CD4-positive, alpha-beta memory T cell (primary cell): Measurements from ENCODE around the gene TOP1. TPM values are rescaled to one million over a fixed set of nuclear protein-coding genes. Genes with fewer than 3 reads are reported as not detected.

Source experiments
- CTCF ChIA-PET: fragments of 350-600 bp; sonication (Branson Sonifier 250); formaldehyde crosslinking; loops from one replicate; lab custom pipeline; 2021; ENCODE audit warnings: inconsistent platforms; ENCODE audit not compliant: partially characterized antibody; lab: Charles Lee
- POLR2A ChIA-PET: fragments of 350-600 bp; sonication (Branson Sonifier 250); formaldehyde crosslinking; loops from one replicate; lab custom pipeline; 2021; ENCODE audit not compliant: partially characterized antibody; lab: Charles Lee
- DNase-seq, 5 donors: peaks; one replicate each; pipeline versions ENCODE4 v3.0.0 to v3.0.0-alpha.2; 2020 to 2022; ENCODE audit warnings: mixed read lengths in 1 of 5
- H3K27ac ChIP-seq: one replicate; pipeline ENCODE4 v1.7.0; 2013; ENCODE audit warnings: low read depth, low read length
- H3K27me3 ChIP-seq: 2 replicates; pipeline ENCODE4 v1.7.0; 2013; ENCODE audit warnings: mild to moderate bottlenecking, low read length, moderate library complexity; ENCODE audit not compliant: insufficient read depth
- H3K36me3 ChIP-seq: 2 replicates; pipeline ENCODE4 v1.7.0; 2013; ENCODE audit warnings: mild to moderate bottlenecking, low read length, moderate library complexity; ENCODE audit not compliant: insufficient read depth
- H3K4me1 ChIP-seq: 2 replicates; pipeline ENCODE4 v1.7.0; 2013; ENCODE audit warnings: mild to moderate bottlenecking, low read length, moderate library complexity; ENCODE audit not compliant: insufficient read depth
- H3K4me3 ChIP-seq, 2 donors: one replicate each; pipeline ENCODE4 v1.7.0; 2013; ENCODE audit warnings: low read length in 2 of 2, mild to moderate bottlenecking in 1 of 2
- H3K9me3 ChIP-seq, 2 donors: one replicate each; pipeline ENCODE4 v1.7.0; 2013; ENCODE audit warnings: low read length in 2 of 2, control low read depth in 1 of 2; ENCODE audit not compliant: control insufficient read depth in 1 of 2
- H3K27ac Mint-ChIP-seq, 7 donors: one replicate each; pipeline ENCODE4 v1.8.0; 2020 to 2021; ENCODE audit warnings: mixed read lengths in 7 of 7, mild to moderate bottlenecking in 6 of 7, inconsistent platforms in 3 of 7, moderate library complexity in 3 of 7
- H3K27me3 Mint-ChIP-seq, 2 donors: one replicate each; pipeline ENCODE4 v1.8.0; 2020 to 2021; ENCODE audit warnings: mixed read lengths in 2 of 2
- H3K36me3 Mint-ChIP-seq, 2 donors: one replicate each; pipeline ENCODE4 v1.8.0; 2020 to 2021; ENCODE audit warnings: mixed read lengths in 2 of 2, inconsistent platforms in 1 of 2, mild to moderate bottlenecking in 1 of 2
- H3K4me1 Mint-ChIP-seq, 4 donors: one replicate each; pipeline ENCODE4 v1.8.0; 2020 to 2021; ENCODE audit warnings: mixed read lengths in 4 of 4, mild to moderate bottlenecking in 1 of 4
- H3K4me3 Mint-ChIP-seq, 8 donors: one replicate each; pipeline ENCODE4 v1.8.0; 2020 to 2021; ENCODE audit warnings: mixed read lengths in 8 of 8, mild to moderate bottlenecking in 7 of 8, moderate library complexity in 6 of 8, inconsistent platforms in 3 of 8
- H3K9me3 Mint-ChIP-seq, 8 donors: one replicate each; pipeline ENCODE4 v1.8.0; 2020 to 2021; ENCODE audit warnings: mixed read lengths in 8 of 8, mild to moderate bottlenecking in 5 of 8, inconsistent platforms in 3 of 8, moderate library complexity in 1 of 8
- intact Hi-C: fragments of 100-400 bp; cut with micrococcal nuclease; formaldehyde crosslinking; loops from one replicate; pipeline ENCODE4 v1.15.1; 2023
- polyA plus RNA-seq, 2 donors: library from polyadenylated mRNA; unstranded; fragments of 300-500 nt; fragmentation: Illumina TruSeq; gene quantifications; one replicate each; pipeline ENCODE4 v1.2.3, GENCODE V29; 2021
- total RNA-seq, 2 experiments: library from RNA; stranded (reverse); gene quantifications; one replicate each; pipeline ENCODE4 v1.2.3, GENCODE V29; 2021

TOP1 gene
- total and polyA plus RNA-seq, 4 experiments from 2014 or later, result 3.8 to 47.5 (median 30.0) TPM

- intact Hi-C loops, result loop anchor here (1.0 to 2.0 kb wide), 5 partner anchors 67 to 245 kb away; partner anchors contain the start of genes LPIN3 and TOP1
- H3K27ac ChIP-seq, result no peak overlapping the region
- no peaks in the 10 kb centered on the region for H3K4me1 ChIP-seq
- ChIA-PET CTCF (interaction anchor here (0.7 to 11.2 kb wide), 32 partner anchors 9 to 245 kb away, joined by 3 to 374 read pairs (median 4); partner anchors contain the start of gene LPIN3), POLR2A (interaction anchor here (1.8 to 2.9 kb wide), 2 partner anchors 104 to 126 kb away, joined by 4 to 12 read pairs; no protein-coding TSS in a partner anchor)
- peaks cover 55% of the 10 kb centered on the region for H3K36me3 ChIP-seq
- no peak overlapping the region for H3K4me3 ChIP-seq
- Mint-ChIP-seq H3K4me1 (peaks cover 0 to 6% (median 0%) of the 10 kb centered on the region in 4 donors), H3K27me3 (no peaks in the 10 kb centered on the region), H3K9me3 (no peaks in the 10 kb centered on the region), H3K4me3 (no peak overlapping the region), H3K36me3 (peaks cover 50 to 78% of the 10 kb centered on the region in 2 donors), H3K27ac (peak overlapping the region in 2 of 7 donors; percentile 46 to 72)
- H3K9me3 ChIP-seq, result no peaks in the 10 kb centered on the region
- no peaks in the 10 kb centered on the region for H3K27me3 ChIP-seq
- DNase-seq, result peak in 4 of 5 donors; percentile 51 to 61 (median 54)
Measured at GRCh38 chr20:41095110-41095969, 66.7 kb downstream of the TOP1 start.

DNA sequence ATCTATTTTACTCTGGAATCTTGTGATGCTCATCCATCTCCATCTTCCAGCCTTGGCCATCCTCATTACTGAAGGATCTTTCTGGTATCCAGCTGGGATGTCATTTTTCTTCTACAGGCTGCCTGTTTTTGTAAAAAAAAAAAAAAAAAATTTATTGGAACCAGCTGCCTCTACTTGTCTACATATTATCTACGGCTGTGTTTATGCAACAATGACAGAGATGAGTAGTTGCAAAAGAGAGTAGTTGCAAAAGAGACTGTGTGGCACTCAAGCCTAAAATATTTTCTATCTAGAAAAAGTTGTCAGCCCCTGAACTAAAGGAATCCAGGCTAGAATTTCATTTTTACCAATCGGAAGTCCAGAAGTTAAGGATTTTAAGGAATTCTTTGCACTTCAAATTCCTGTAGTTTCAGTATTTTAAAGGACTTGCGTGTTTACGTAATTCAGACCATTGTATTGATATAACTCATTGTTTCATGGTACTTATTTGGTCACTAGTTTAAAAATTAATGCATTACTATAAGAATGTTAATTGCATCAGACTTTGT lies 70.2 kb downstream of the TOP1 start:
- peaks cover 0 to 6% (median 0%) of the 10 kb centered on the region in 4 donors for H3K4me1 Mint-ChIP-seq
- Histone ChIP-seq H3K27me3 (no peaks in the 10 kb centered on the region), H3K4me3 (no peak overlapping the region), H3K27ac (no peak overlapping the region), H3K36me3 (peaks cover 52% of the 10 kb centered on the region), H3K4me1 (no peaks in the 10 kb centered on the region), H3K9me3 (no peaks in the 10 kb centered on the region)
- intact Hi-C loops, result no loop called here
- ChIA-PET CTCF (interaction anchor here (0.8 to 11.2 kb wide), 3 partner anchors 110 to 134 kb away, joined by 3 to 374 read pairs (median 147); no protein-coding TSS in a partner anchor), POLR2A (no interaction called here)
- DNase-seq, result no peak
- no peaks in the 10 kb centered on the region for H3K27me3 Mint-ChIP-seq
- no peak overlapping the region for H3K27ac Mint-ChIP-seq
- H3K9me3 Mint-ChIP-seq, result no peaks in the 10 kb centered on the region
- peaks cover 62 to 81% of the 10 kb centered on the region in 2 donors for H3K36me3 Mint-ChIP-seq
- no peak overlapping the region for H3K4me3 Mint-ChIP-seq

DNA sequence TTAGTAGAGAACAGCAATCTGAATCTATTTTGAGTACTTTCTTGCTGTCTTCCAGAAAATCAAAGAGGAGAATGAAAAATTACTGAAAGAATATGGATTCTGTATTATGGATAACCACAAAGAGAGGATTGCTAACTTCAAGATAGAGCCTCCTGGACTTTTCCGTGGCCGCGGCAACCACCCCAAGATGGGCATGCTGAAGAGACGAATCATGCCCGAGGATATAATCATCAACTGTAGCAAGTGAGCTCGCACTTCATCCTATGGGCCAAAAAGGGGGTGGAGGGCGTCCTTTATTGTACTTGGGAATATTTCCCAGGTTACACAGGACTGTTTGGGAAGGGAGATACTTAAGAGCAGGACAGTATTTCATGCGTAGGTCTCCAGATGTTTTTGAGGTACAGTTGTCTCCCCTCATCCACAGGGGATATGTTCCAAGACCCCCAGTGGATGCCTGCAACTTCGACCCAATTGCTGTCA lies 71.4 kb downstream of the TOP1 start:
- ChIA-PET POLR2A (no interaction called here), CTCF (interaction anchor here (0.7 to 11.2 kb wide), 3 partner anchors 112 to 137 kb away, joined by 3 to 374 read pairs (median 3); no protein-coding TSS in a partner anchor)
- Histone ChIP-seq H3K4me1 (no peaks in the 10 kb centered on the region), H3K27ac (no peak overlapping the region), H3K9me3 (no peaks in the 10 kb centered on the region), H3K27me3 (no peaks in the 10 kb centered on the region), H3K4me3 (no peak overlapping the region), H3K36me3 (peaks cover 59% of the 10 kb centered on the region)
- Mint-ChIP-seq H3K4me1 (peaks cover 0 to 6% (median 1%) of the 10 kb centered on the region in 4 donors), H3K27ac (peak overlapping the region in 1 of 7 donors; percentile 59), H3K9me3 (no peaks in the 10 kb centered on the region), H3K4me3 (no peak overlapping the region), H3K27me3 (no peaks in the 10 kb centered on the region), H3K36me3 (peaks cover 63 to 87% of the 10 kb centered on the region in 2 donors)
- DNase-seq, result no peak
- intact Hi-C loops, result no loop called here

GRCh38 chr20:41101660-41102059 lies 73.0 kb downstream of the TOP1 start:
- Mint-ChIP-seq H3K9me3 (no peaks in the 10 kb centered on the region), H3K27ac (no peak overlapping the region), H3K27me3 (no peaks in the 10 kb centered on the region), H3K4me3 (no peak overlapping the region), H3K36me3 (peaks cover 58 to 80% of the 10 kb centered on the region in 2 donors), H3K4me1 (peaks cover 0 to 3% (median 0%) of the 10 kb centered on the region in 4 donors)
- Histone ChIP-seq H3K9me3 (no peaks in the 10 kb centered on the region), H3K4me3 (no peak overlapping the region), H3K4me1 (no peaks in the 10 kb centered on the region), H3K27me3 (no peaks in the 10 kb centered on the region), H3K36me3 (peaks cover 58% of the 10 kb centered on the region), H3K27ac (no peak overlapping the region)
- POLR2A ChIA-PET, result no interaction called here
- CTCF ChIA-PET, result interaction anchor here (11.2 kb wide), 1 partner anchor 113 kb away, joined by 374 read pairs; no protein-coding TSS in a partner anchor
- DNase-seq, result no peak
- intact Hi-C loops, result no loop called here

- H3K4me1 ChIP-seq, result no peaks in the 10 kb centered on the region
- peaks cover 35% of the 10 kb centered on the region for H3K36me3 ChIP-seq
- Mint-ChIP-seq H3K36me3 (peaks cover 36 to 78% of the 10 kb centered on the region in 2 donors), H3K4me3 (no peak overlapping the region), H3K27ac (peak overlapping the region in 1 of 7 donors; percentile 41), H3K27me3 (no peaks in the 10 kb centered on the region), H3K9me3 (no peaks in the 10 kb centered on the region), H3K4me1 (peaks cover 0 to 4% (median 1%) of the 10 kb centered on the region in 4 donors)
- CTCF ChIA-PET, result interaction anchor here (1.2 to 1.8 kb wide), 2 partner anchors 27 to 124 kb away, joined by 4 to 5 read pairs; no protein-coding TSS in a partner anchor
- intact Hi-C loops, result no loop called here
- no peaks in the 10 kb centered on the region for H3K9me3 ChIP-seq
- H3K4me3 ChIP-seq, result no peak overlapping the region
- no peak for DNase-seq
- POLR2A ChIA-PET, result no interaction called here
- no peaks in the 10 kb centered on the region for H3K27me3 ChIP-seq
- H3K27ac ChIP-seq, result no peak overlapping the region
Measured at GRCh38 chr20:41108531-41108930, 79.9 kb downstream of the TOP1 start.

GRCh38 chr20:41110012-41110411 lies 81.4 kb downstream of the TOP1 start:
- H3K36me3 Mint-ChIP-seq, result peaks cover 42 to 73% of the 10 kb centered on the region in 2 donors
- no peaks in the 10 kb centered on the region for H3K9me3 Mint-ChIP-seq
- Histone ChIP-seq H3K36me3 (peaks cover 40% of the 10 kb centered on the region), H3K4me1 (no peaks in the 10 kb centered on the region), H3K9me3 (no peaks in the 10 kb centered on the region), H3K4me3 (no peak overlapping the region), H3K27ac (no peak overlapping the region), H3K27me3 (no peaks in the 10 kb centered on the region)
- H3K27me3 Mint-ChIP-seq, result no peaks in the 10 kb centered on the region
- H3K27ac Mint-ChIP-seq, result peak overlapping the region in 1 of 7 donors; percentile 46
- H3K4me1 Mint-ChIP-seq, result peaks cover 0 to 3% (median under 1%) of the 10 kb centered on the region in 4 donors
- CTCF ChIA-PET, result interaction anchor here (1.2 kb wide), 1 partner anchor 25 kb away, joined by 4 read pairs; no protein-coding TSS in a partner anchor
- POLR2A ChIA-PET, result no interaction called here
- no peak overlapping the region for H3K4me3 Mint-ChIP-seq
- intact Hi-C loops, result no loop called here
- no peak for DNase-seq
